HL-60 (cell line): ENCODE measurements around the gene DPYD.

Experiments used
- DNase-seq, 2 experiments: peaks; one replicate each; pipeline ENCODE4 v3.0.0-alpha.2; 2010 to 2020; ENCODE audit warnings: low read depth in 1 of 2, low spot score in 1 of 2
- H3K27ac ChIP-seq: fragments of 250-450 bp; sonication (Bioruptor Pico); replicated peaks from 2 replicates; pipeline ENCODE4 v1.5.1; 2020; ENCODE audit warnings: mild to moderate bottlenecking, moderate library complexity
- H3K27me3 ChIP-seq: fragments of 250-450 bp; sonication (Bioruptor Pico); 2 replicates; pipeline ENCODE4 v1.5.1; 2021; ENCODE audit warnings: mild to moderate bottlenecking, moderate library complexity; ENCODE audit not compliant: insufficient read depth, poor library complexity, severe bottlenecking
- H3K4me3 ChIP-seq: replicated peaks from 2 replicates; pipeline ENCODE4 v1.5.1; 2011; ENCODE audit warnings: mild to moderate bottlenecking, control low read depth, low read length; ENCODE audit not compliant: insufficient read depth
- CTCF ChIP-seq: IDR thresholded peaks from one replicate; pipeline ENCODE4 v1.5.1; 2011; ENCODE audit warnings: low read length, control low read depth, inconsistent platforms; ENCODE audit not compliant: insufficient read depth
- GABPA ChIP-seq: IDR thresholded peaks from 2 replicates; pipeline ENCODE4 v1.6.1; 2012; ENCODE audit warnings: low read depth
- POLR2AphosphoS5 ChIP-seq: IDR thresholded peaks from 2 replicates; pipeline ENCODE4 v1.6.1; 2012; ENCODE audit warnings: low read depth
- REST ChIP-seq: IDR thresholded peaks from 2 replicates; pipeline ENCODE4 v1.6.1; 2012; ENCODE audit warnings: low read depth; ENCODE audit not compliant: insufficient replicate concordance
- SPI1 ChIP-seq: IDR thresholded peaks from 2 replicates; pipeline ENCODE4 v1.6.1; 2012; ENCODE audit warnings: low read depth, mild to moderate bottlenecking, borderline replicate concordance

DPYD gene

GRCh38 chr1:97093741-97094140, 827.1 kb downstream of the DPYD start:
- Histone ChIP-seq H3K27ac (no peak overlapping the region), H3K4me3 (no peak overlapping the region)
- DNase-seq: no peak

GRCh38 chr1:97092824-97093223, 828.0 kb downstream of the DPYD start:
- TF ChIP-seq CTCF: no peak
- TF ChIP-seq GABPA: no peak
- no peak for TF ChIP-seq REST
- TF ChIP-seq POLR2AphosphoS5: no peak
- TF ChIP-seq SPI1: no peak
- Histone ChIP-seq H3K27me3 (no peaks in the 10 kb centered on the region), H3K27ac (no peak overlapping the region), H3K4me3 (no peak overlapping the region)
- no peak for DNase-seq

More at GRCh38 chr1:97093741-97094140, 827.1 kb downstream of the DPYD start:
- no peaks in the 10 kb centered on the region for H3K27me3 ChIP-seq
- TF ChIP-seq POLR2AphosphoS5 (no peak), SPI1 (no peak), REST (no peak), CTCF (no peak), GABPA (no peak)

GRCh38 chr1:97091679-97092078, 829.2 kb downstream of the DPYD start:
- Histone ChIP-seq H3K4me3 (no peak overlapping the region), H3K27ac (no peak overlapping the region), H3K27me3 (no peaks in the 10 kb centered on the region)
- TF ChIP-seq REST (no peak), SPI1 (no peak), CTCF (no peak), GABPA (no peak), POLR2AphosphoS5 (no peak)
- DNase-seq: no peak
